Measurements from ENCODE around the gene UNC5A. TPM values are rescaled to one million over a fixed set of nuclear protein-coding genes. Genes with fewer than 3 reads are reported as not detected.

UNC5A gene
- total and polyA plus RNA-seq, 10 of the 15 experiments (the other 5 are each of a cell fraction or from before 2014, with no cell fraction given) = not detected

GRCh38 chr5:176765687-176766086 is 44.7 kb upstream of the UNC5A start (continued):
- TF ChIP-seq FOXK2 (IDR thresholded peaks at IDR 0.05) (no peak), JUND (IDR thresholded peaks at IDR 0.05; ENCODE audit: low read depth, low read length) (no peak), RUNX3 (IDR thresholded peaks at IDR 0.05; ENCODE audit: low read length) (no peak), ZNF384 (IDR thresholded peaks at IDR 0.05; ENCODE audit: borderline replicate concordance, low read depth, low read length) (no peak), HDAC6 (IDR thresholded peaks at IDR 0.05; ENCODE audit: unreplicated experiment) (no peak), ASH2L (IDR thresholded peaks at IDR 0.05; ENCODE audit: borderline replicate concordance, low read depth) (no peak), JUNB (IDR thresholded peaks at IDR 0.05) (no peak)

GRCh38 chr5:176768174-176768970 is 42.0 kb upstream of the UNC5A start:
- Histone ChIP-seq H3K9ac (ENCODE audit: control insufficient read depth, insufficient read depth, low read length) (no peak overlapping the region), H4K20me1 (ENCODE audit: control insufficient read depth, insufficient read depth) (no peaks in the 10 kb centered on the region; the same call in 1 of the 2 replicates), H3K27ac (ENCODE audit: control insufficient read depth, insufficient read depth) (no peak overlapping the region), H2AFZ (ENCODE audit: control insufficient read depth, low read depth, low read length) (no peak overlapping the region), H3K4me1 (ENCODE audit: control insufficient read depth, insufficient read depth, low read length) (no peaks in the 10 kb centered on the region), H3K4me3 (no peak overlapping the region), H3K27me3 (replicated peaks in 1 of 2; ENCODE audit: control insufficient read depth in 2 of 2, insufficient read depth in 2 of 2, low read length in 1 of 2) (no peaks in the 10 kb centered on the region; a peak in 1 of 4 replicates), H3K4me2 (ENCODE audit: control insufficient read depth, insufficient read depth) (no peak overlapping the region), H3K9me3 (replicated peaks; ENCODE audit: control insufficient read depth, insufficient read depth, low read length) (no peaks in the 10 kb centered on the region; the same call in 2 of the 3 replicates), H3K36me3 (ENCODE audit: control insufficient read depth in 2 of 2, insufficient read depth in 2 of 2, low read length in 1 of 2) (no peaks in the 10 kb centered on the region), H3K79me2 (ENCODE audit: control insufficient read depth, insufficient read depth, low read length) (no peaks in the 10 kb centered on the region)
- WGBS (ENCODE audit: insufficient coverage, insufficient replicate concordance, low lambda C conversion rate, missing lambda C conversion rate) = 29% methylated on average over 10 of the region's 10 CpGs
- ATAC-seq (no peak), FAIRE-seq (no peak), DNase-seq (ENCODE audit: low read depth, low spot score) (no peak)
- ChIA-PET RAD21 (ENCODE audit: unreplicated experiment) (no interaction called here), SMC1A (ENCODE audit: uncharacterized antibody, unreplicated experiment) (no interaction called here), POLR2A (no interaction called here), CTCF (no interaction called here)
- intact Hi-C loops (cut with micrococcal nuclease; ENCODE audit: unreplicated experiment) (no loop called here), in situ Hi-C loops (cut with MboI) (no loop called here)
- no TSS peak for BruUV-seq (replicated peaks)
- TF ChIP-seq MAX (IDR thresholded peaks at IDR 0.05; ENCODE audit: low read depth, low read length) (no peak), LARP7 (IDR thresholded peaks at IDR 0.05) (no peak), FOS (IDR thresholded peaks at IDR 0.05; ENCODE audit: borderline replicate concordance, extremely low read depth, insufficient read length) (no peak), ZSCAN29 (IDR thresholded peaks at IDR 0.05) (no peak), RELA (IDR thresholded peaks at IDR 0.05; ENCODE audit: borderline replicate concordance, partially characterized antibody) (no peak), CREM (IDR thresholded peaks at IDR 0.05; ENCODE audit: low read depth) (no peak), IKZF1 (conservative IDR thresholded peaks at IDR 0.05) (no peak), TARDBP (IDR thresholded peaks at IDR 0.05; ENCODE audit: borderline replicate concordance) (no peak), ZNF687 (IDR thresholded peaks at IDR 0.05) (no peak), E4F1 (IDR thresholded peaks at IDR 0.05; ENCODE audit: borderline replicate concordance, partially characterized antibody) (no peak), SMAD1 (IDR thresholded peaks at IDR 0.05; ENCODE audit: low read depth, partially characterized antibody) (no peak)

All from GM12878 (cell line).